H7 (cell line): ENCODE data around the gene FAM72C. TPM values are rescaled to one million over a fixed set of nuclear protein-coding genes. Genes with fewer than 3 reads are reported as not detected.
"Not testable (repeated sequence)": the region's sequence is repeated elsewhere in the genome, so short reads cannot be mapped to it uniquely, and the experiment has no call there.

Experiments
- DNase-seq: peaks from one replicate; pipeline ENCODE4 v3.0.0; 2012
- H3K27me3 ChIP-seq: 2 replicates; pipeline ENCODE4 v1.6.0; 2011; ENCODE audit warnings: mild to moderate bottlenecking, low read length; ENCODE audit not compliant: control insufficient read depth, insufficient read depth
- H3K36me3 ChIP-seq: replicated peaks from 2 replicates; pipeline ENCODE4 v1.5.1; 2011; ENCODE audit warnings: low read length; ENCODE audit not compliant: control insufficient read depth, insufficient read depth
- H3K4me3 ChIP-seq: 2 replicates; pipeline ENCODE4 v1.5.1; 2011; ENCODE audit warnings: low read depth, mild to moderate bottlenecking, control low read depth, low read length, moderate library complexity; ENCODE audit not compliant: insufficient read depth
- total RNA-seq: library from RNA; depleted of rRNA; stranded (reverse); fragments of >200 nt; shearing (Covaris generic); gene quantifications from 2 replicates; pipeline ENCODE4 v1.2.3, GENCODE V29; 2014

Gene FAM72C
- total RNA-seq, 1 experiment from 2014 or later, result 6.7 TPM

- not testable (repeated sequence) for H3K4me3 ChIP-seq, H3K27me3 ChIP-seq, DNase-seq, H3K36me3 ChIP-seq
These were observed 20.0 kb downstream of the FAM72C start for GRCh38 chr1:143951485-143952391.

GRCh38 chr1:143947749-143948148 is 24.0 kb downstream of the FAM72C start:
- H3K27me3 ChIP-seq, H3K36me3 ChIP-seq, DNase-seq, H3K4me3 ChIP-seq: not testable (repeated sequence)

GRCh38 chr1:143945253-143945652 is 26.5 kb downstream of the FAM72C start:
- H3K4me3 ChIP-seq, DNase-seq, H3K36me3 ChIP-seq, H3K27me3 ChIP-seq: not testable (repeated sequence)

GRCh38 chr1:143944576-143945240 is 27.1 kb downstream of the FAM72C start:
- H3K27me3 ChIP-seq, H3K4me3 ChIP-seq, H3K36me3 ChIP-seq: not testable (repeated sequence)

GRCh38 chr1:143943319-143943978 is 28.3 kb downstream of the FAM72C start:
- DNase-seq, H3K4me3 ChIP-seq, H3K36me3 ChIP-seq, H3K27me3 ChIP-seq: not testable (repeated sequence)

More at GRCh38 chr1:143944576-143945240, 27.1 kb downstream of the FAM72C start:
- not testable (repeated sequence) for DNase-seq

- not testable (repeated sequence) for DNase-seq, H3K36me3 ChIP-seq
These were observed 29.4 kb downstream of the FAM72C start for GRCh38 chr1:143942238-143942860.

GRCh38 chr1:143939666-143940065 is 32.1 kb downstream of the FAM72C start:
- not testable (repeated sequence) for DNase-seq, H3K27me3 ChIP-seq, H3K4me3 ChIP-seq, H3K36me3 ChIP-seq

More at GRCh38 chr1:143942238-143942860, 29.4 kb downstream of the FAM72C start:
- not testable (repeated sequence) for H3K4me3 ChIP-seq, H3K27me3 ChIP-seq

- not testable (repeated sequence) for DNase-seq, H3K4me3 ChIP-seq, H3K27me3 ChIP-seq, H3K36me3 ChIP-seq
These were observed 32.9 kb downstream of the FAM72C start for GRCh38 chr1:143938922-143939321.

GRCh38 chr1:143936457-143937115 is 35.2 kb downstream of the FAM72C start:
- DNase-seq, result not testable (repeated sequence)

GRCh38 chr1:143919127-143919526 is 52.7 kb downstream of the FAM72C start:
- H3K36me3 ChIP-seq, H3K27me3 ChIP-seq, H3K4me3 ChIP-seq, DNase-seq: not testable (repeated sequence)

More at GRCh38 chr1:143936457-143937115, 35.2 kb downstream of the FAM72C start:
- H3K4me3 ChIP-seq, H3K36me3 ChIP-seq, H3K27me3 ChIP-seq: not testable (repeated sequence)

- not testable (repeated sequence) for H3K4me3 ChIP-seq, H3K27me3 ChIP-seq, DNase-seq, H3K36me3 ChIP-seq
These were observed 53.2 kb downstream of the FAM72C start for GRCh38 chr1:143918552-143918951.

GRCh38 chr1:143913705-143914104 is 58.1 kb downstream of the FAM72C start:
- not testable (repeated sequence) for H3K36me3 ChIP-seq, H3K27me3 ChIP-seq, DNase-seq, H3K4me3 ChIP-seq
